GM10266 (cell line): ENCODE results near the gene HACE1.

Experiments used
- DNase-seq: peaks from one replicate; pipeline ENCODE4 v3.0.0; 2012; ENCODE audit errors: extremely low spot score
- CTCF ChIP-seq: IDR thresholded peaks from 2 replicates; pipeline ENCODE4 v1.5.1; 2012; ENCODE audit warnings: mild to moderate bottlenecking, low read depth; ENCODE audit not compliant: control insufficient read depth, insufficient read depth; ENCODE audit errors: missing control alignments

Gene HACE1

GRCh38 chr6:104728448-104728847, 131.3 kb downstream of the HACE1 start:
- TF ChIP-seq CTCF = no peak
- DNase-seq = no peak

DNA sequence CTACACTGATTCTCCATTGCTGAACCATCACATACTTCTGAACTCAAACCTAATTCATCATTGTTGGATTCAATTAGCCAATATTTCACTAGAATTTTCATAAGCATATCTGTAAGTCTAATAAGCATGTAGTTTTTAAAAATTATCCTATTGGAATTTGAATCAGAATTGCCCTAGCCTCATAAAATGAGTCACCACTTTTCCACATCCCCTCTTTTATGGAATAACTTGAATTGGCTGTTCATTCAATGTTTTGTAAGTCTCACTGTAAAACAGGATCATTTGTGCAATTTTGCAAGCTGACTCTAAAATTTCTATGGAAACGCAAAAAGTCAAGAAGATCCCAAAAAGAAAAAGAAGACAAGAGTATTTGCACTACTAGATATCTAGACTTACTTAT, 141.0 kb downstream of the HACE1 start:
- TF ChIP-seq CTCF = no peak
- no peak for DNase-seq

DNA sequence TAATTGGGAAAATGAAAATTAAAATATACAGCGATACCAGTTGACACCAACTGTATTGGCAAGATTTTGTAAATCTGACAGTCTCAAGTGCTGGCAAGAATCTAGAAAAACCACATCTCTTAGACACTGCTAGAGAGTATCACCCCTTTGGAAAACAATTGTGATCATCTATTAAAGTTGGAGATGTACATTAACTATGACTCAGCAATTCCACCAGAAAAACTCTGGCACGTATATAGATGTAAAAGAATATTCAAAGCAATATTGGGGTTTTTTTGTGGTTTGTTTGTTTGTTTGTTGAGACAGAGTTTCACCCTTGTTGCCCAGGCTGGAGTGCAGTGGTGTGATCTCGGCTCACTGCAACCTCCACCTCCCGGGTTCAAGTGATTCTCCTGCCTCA, 142.9 kb downstream of the HACE1 start:
- DNase-seq = no peak
- no peak for TF ChIP-seq CTCF

DNA sequence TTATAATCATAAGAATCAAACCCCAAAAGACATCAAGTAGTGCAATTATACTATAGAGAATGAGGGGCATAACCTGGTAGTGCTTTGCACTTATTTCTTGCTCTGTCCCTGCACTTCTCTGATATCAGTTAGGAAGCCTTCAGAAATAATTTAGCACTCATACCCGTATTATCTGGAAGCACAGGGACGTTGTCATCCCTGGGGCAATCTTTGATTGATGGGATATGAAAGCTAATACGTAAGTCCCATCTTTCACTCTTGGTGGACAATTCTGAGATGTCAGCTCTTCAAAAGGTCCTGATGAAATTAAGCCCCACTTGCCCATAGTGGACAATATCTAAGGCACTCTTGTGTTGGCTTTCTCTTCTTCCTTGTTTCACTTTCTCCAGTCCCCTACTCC, 144.9 kb downstream of the HACE1 start:
- no peak for TF ChIP-seq CTCF
- no peak for DNase-seq

GRCh38 chr6:104713982-104714381, 145.7 kb downstream of the HACE1 start:
- TF ChIP-seq CTCF = no peak
- DNase-seq = no peak

- no peak for DNase-seq
- TF ChIP-seq CTCF = no peak
Measured at GRCh38 chr6:104711371-104711770, 148.3 kb downstream of the HACE1 start.

DNA sequence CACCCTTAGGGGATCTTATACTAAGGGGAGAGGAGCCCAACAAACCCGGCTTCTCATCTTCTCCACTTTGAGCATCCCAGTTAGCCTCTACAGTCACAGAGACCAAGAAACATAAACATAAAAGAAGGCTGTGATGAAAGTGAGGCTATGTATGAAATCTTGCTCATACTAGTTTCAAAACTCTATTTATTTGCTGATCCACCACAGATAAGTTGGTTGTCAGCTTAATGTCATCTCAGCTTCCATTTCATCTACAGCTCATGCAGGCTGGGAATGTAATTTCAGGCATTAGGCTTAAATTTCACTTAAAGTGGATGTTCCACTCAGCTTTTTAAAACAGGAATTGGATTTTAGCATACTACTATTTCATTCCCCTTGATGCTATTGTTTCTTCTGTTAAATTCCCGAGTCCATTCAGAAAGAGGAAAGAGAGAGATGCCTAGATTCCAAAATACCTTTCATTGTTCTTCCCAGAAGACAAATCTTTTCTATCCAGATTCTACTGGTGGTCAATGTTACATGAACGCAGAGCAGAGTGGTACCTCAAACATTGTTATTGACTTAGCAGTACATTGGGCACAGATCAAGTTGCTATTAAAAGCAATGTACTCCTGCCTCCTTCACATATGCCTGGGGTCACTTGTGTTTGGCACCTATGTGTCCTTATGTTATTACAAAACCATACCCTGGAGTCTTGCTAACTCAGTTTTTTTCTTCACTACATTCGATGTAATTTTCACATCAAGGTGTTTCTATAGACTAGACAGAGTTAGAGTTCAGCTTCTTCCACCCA, 149.0 kb downstream of the HACE1 start:
- no peak for DNase-seq
- TF ChIP-seq CTCF = no peak
